GM12878 (cell line): ENCODE data around the gene ZMIZ2. TPM values are rescaled to one million over a fixed set of nuclear protein-coding genes. Genes with fewer than 3 reads are reported as not detected.

Experiments
- NFYB ChIP-seq: IDR thresholded peaks from 2 replicates; pipeline ENCODE4 v1.6.1; 2011; ENCODE audit warnings: low read depth, mild to moderate bottlenecking, low read length, improper control_type of control experiment, moderate library complexity; ENCODE audit not compliant: insufficient read depth
- RAD21 ChIP-seq: IDR thresholded peaks from 2 replicates; pipeline ENCODE4 v1.6.1; 2011; ENCODE audit warnings: mild to moderate bottlenecking, low read depth, low read length, moderate library complexity; ENCODE audit not compliant: insufficient read depth
- SUPT20H ChIP-seq: IDR thresholded peaks from 2 replicates; pipeline ENCODE4 v1.6.1; 2011; ENCODE audit warnings: low read depth, mild to moderate bottlenecking, low read length, moderate library complexity, borderline replicate concordance; ENCODE audit not compliant: control insufficient read depth
- ZBTB40 ChIP-seq: fragments of 450-650 bp; IDR thresholded peaks from 2 replicates; pipeline ENCODE4 v1.6.1; 2016; ENCODE audit warnings: mild to moderate bottlenecking, moderate library complexity, borderline replicate concordance
- polyA plus RNA-seq, 11 experiments: library from polyadenylated mRNA; depleted of rRNA in 4 of 11; unstranded in 6 of 11; stranded (reverse) in 5 of 11; fragments of >200 nt; fragmentation: Nextera tagmentation in 4 of 11; fragmentation: Illumina TruSeq in 1 of 11; extraction: Ambion mirVana in 4 of 11; extraction: Trizol in 1 of 11; gene quantifications; 1 replicate in 1 of 11; 2 replicates in 10 of 11; pipeline versions ENCODE4 v1.2.1 to v1.2.3, GENCODE V29; 2011 to 2016; ENCODE audit warnings: inconsistent platforms in 2 of 11, missing spikeins in 2 of 11, low read depth in 1 of 11
- total RNA-seq, 4 experiments: library from RNA; depleted of rRNA in 3 of 4; stranded (reverse); fragments of >200 nt in 3 of 4; fragmentation: Illumina TruSeq in 1 of 4; extraction: Trizol in 1 of 4; gene quantifications; 2 replicates each; pipeline versions ENCODE4 v1.2.1 to v1.2.3, GENCODE V29; 2013 to 2021
- TF ChIP-seq, protein P1 (sequence below): IDR thresholded peaks from 2 replicates; pipeline ENCODE4 v1.6.1; 2012; ENCODE audit warnings: low read depth, low read length, improper control_type of control experiment

ZMIZ2 gene
- total and polyA plus RNA-seq, 10 of the 15 experiments (the other 5 are each of a cell fraction or from before 2014, with no cell fraction given) = 0.71 to 158 (median 17.0) TPM

DNA sequence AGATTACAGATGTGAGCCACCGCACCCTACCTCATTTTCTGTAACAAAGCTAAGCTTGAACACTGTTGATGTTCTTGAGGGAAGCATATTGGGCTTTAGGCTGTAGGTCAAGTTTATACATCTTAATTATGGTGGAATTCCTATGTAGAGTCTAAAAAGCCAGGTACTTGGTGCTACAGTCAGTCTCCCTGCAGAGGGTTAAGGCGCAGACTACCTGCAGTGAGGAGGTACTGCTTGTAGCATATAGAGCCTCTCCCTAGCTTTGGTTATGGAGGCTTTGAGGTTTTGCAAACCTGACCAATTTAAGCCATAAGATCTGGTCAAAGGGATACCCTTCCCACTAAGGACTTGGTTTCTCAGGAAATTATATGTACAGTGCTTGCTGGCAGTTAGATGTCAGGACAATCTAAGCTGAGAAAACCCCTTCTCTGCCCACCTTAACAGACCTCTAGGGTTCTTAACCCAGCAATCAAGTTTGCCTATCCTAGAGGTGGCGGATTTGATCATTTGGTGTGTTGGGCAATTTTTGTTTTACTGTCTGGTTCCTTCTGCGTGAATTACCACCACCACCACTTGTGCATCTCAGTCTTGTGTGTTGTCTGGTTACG lies 53.9 kb downstream of the ZMIZ2 start (continued):
- TF ChIP-seq ZBTB40 (no peak), NFYB (no peak), SUPT20H (no peak), RAD21 (no peak)
- TF ChIP-seq, protein P1, sequence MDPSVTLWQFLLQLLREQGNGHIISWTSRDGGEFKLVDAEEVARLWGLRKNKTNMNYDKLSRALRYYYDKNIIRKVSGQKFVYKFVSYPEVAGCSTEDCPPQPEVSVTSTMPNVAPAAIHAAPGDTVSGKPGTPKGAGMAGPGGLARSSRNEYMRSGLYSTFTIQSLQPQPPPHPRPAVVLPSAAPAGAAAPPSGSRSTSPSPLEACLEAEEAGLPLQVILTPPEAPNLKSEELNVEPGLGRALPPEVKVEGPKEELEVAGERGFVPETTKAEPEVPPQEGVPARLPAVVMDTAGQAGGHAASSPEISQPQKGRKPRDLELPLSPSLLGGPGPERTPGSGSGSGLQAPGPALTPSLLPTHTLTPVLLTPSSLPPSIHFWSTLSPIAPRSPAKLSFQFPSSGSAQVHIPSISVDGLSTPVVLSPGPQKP = no peak
